Subcutaneous abdominal adipose tissue (tissue), 5 donors: ENCODE data around the gene RALGDS.
A peak's percentile ranks its signal among the peaks of the same experiment; 100 is the strongest.

ENCODE experiments used
- H3K27ac ChIP-seq: one replicate; pipeline ENCODE4 v1.7.0; 2013; ENCODE audit warnings: low read depth, mild to moderate bottlenecking, inconsistent platforms, low read length, moderate library complexity
- H3K27me3 ChIP-seq, 5 donors: one replicate each; pipeline ENCODE4 v1.7.0; 2013; ENCODE audit warnings: low read length in 5 of 5, inconsistent platforms in 1 of 5; ENCODE audit not compliant: control insufficient read depth in 5 of 5, insufficient read depth in 4 of 5
- H3K36me3 ChIP-seq, 5 donors: one replicate each; pipeline ENCODE4 v1.7.0; 2013; ENCODE audit warnings: low read length in 5 of 5; ENCODE audit not compliant: control insufficient read depth in 5 of 5, insufficient read depth in 5 of 5
- H3K4me1 ChIP-seq, 5 donors: one replicate each; pipeline ENCODE4 v1.7.0; 2013; ENCODE audit warnings: low read length in 5 of 5, mild to moderate bottlenecking in 3 of 5, moderate library complexity in 1 of 5; ENCODE audit not compliant: control insufficient read depth in 5 of 5, insufficient read depth in 5 of 5
- H3K4me3 ChIP-seq, 5 donors: one replicate each; pipeline ENCODE4 v1.7.0; 2013; ENCODE audit warnings: low read length in 5 of 5, low read depth in 1 of 5
- H3K9ac ChIP-seq, 5 donors: one replicate each; pipeline ENCODE4 v1.7.0; 2013; ENCODE audit warnings: low read length in 5 of 5, mild to moderate bottlenecking in 4 of 5, moderate library complexity in 3 of 5
- H3K9me3 ChIP-seq, 5 donors: one replicate each; pipeline ENCODE4 v1.7.0; 2013; ENCODE audit warnings: low read length in 5 of 5; ENCODE audit not compliant: control insufficient read depth in 5 of 5
- donor health status: healthy.
- donor health status: healthy.
- donor health status: healthy.
- donor health status: healthy.
- donor health status: healthy.

The RALGDS gene

GRCh38 chr9:133144142-133144903, 23.3 kb upstream of the RALGDS start:
- H3K36me3 ChIP-seq = no peaks in the 10 kb centered on the region
- H3K9ac ChIP-seq = peak overlapping the region in 3 of 5 donors; percentile 36 to 65 (median 56)
- peak overlapping the region; percentile 48 to 68 (median 54) for H3K4me3 ChIP-seq
- no peaks in the 10 kb centered on the region for H3K9me3 ChIP-seq
- no peaks in the 10 kb centered on the region for H3K27me3 ChIP-seq
- peak overlapping the region; percentile 65 for H3K27ac ChIP-seq
- peaks cover 14 to 59% (median 50%) of the 10 kb centered on the region in 5 donors for H3K4me1 ChIP-seq

- H3K27me3 ChIP-seq = no peaks in the 10 kb centered on the region
- peak overlapping the region in 2 of 5 donors; percentile 36 to 56 for H3K9ac ChIP-seq
- no peaks in the 10 kb centered on the region for H3K9me3 ChIP-seq
- no peaks in the 10 kb centered on the region for H3K36me3 ChIP-seq
- peak overlapping the region; percentile 65 for H3K27ac ChIP-seq
- H3K4me3 ChIP-seq = peak overlapping the region in 4 of 5 donors; percentile 48 to 68 (median 58)
- H3K4me1 ChIP-seq = peaks cover 14 to 58% (median 49%) of the 10 kb centered on the region in 5 donors
Measured at GRCh38 chr9:133143639-133144141, 22.6 kb upstream of the RALGDS start.

GRCh38 chr9:133142684-133143622, 21.9 kb upstream of the RALGDS start:
- Histone ChIP-seq H3K4me1 (peaks cover 13 to 55% (median 48%) of the 10 kb centered on the region in 5 donors), H3K9ac (no peak overlapping the region), H3K9me3 (no peaks in the 10 kb centered on the region), H3K27me3 (no peaks in the 10 kb centered on the region), H3K36me3 (no peaks in the 10 kb centered on the region), H3K4me3 (no peak overlapping the region), H3K27ac (peak overlapping the region; percentile 50)

GRCh38 chr9:133141833-133142595, 21.0 kb upstream of the RALGDS start:
- H3K27ac ChIP-seq = peak overlapping the region; percentile 50
- H3K9ac ChIP-seq = peak overlapping the region in 1 of 5 donors; percentile 48
- H3K36me3 ChIP-seq = no peaks in the 10 kb centered on the region
- H3K4me3 ChIP-seq = no peak overlapping the region
- no peaks in the 10 kb centered on the region for H3K9me3 ChIP-seq
- no peaks in the 10 kb centered on the region for H3K27me3 ChIP-seq
- peaks cover 14 to 55% (median 48%) of the 10 kb centered on the region in 5 donors for H3K4me1 ChIP-seq

- Histone ChIP-seq H3K4me3 (no peak overlapping the region), H3K9ac (no peak overlapping the region), H3K36me3 (no peaks in the 10 kb centered on the region), H3K27me3 (no peaks in the 10 kb centered on the region), H3K4me1 (peaks cover 15 to 64% (median 54%) of the 10 kb centered on the region in 5 donors), H3K27ac (no peak overlapping the region), H3K9me3 (no peaks in the 10 kb centered on the region)
Measured at GRCh38 chr9:133140606-133141005, 19.6 kb upstream of the RALGDS start.

- Histone ChIP-seq H3K9me3 (no peaks in the 10 kb centered on the region), H3K27me3 (no peaks in the 10 kb centered on the region), H3K36me3 (no peaks in the 10 kb centered on the region), H3K4me1 (peaks cover 18 to 68% (median 59%) of the 10 kb centered on the region in 5 donors), H3K9ac (no peak overlapping the region), H3K27ac (no peak overlapping the region), H3K4me3 (no peak overlapping the region)
Measured at GRCh38 chr9:133140174-133140505, 19.1 kb upstream of the RALGDS start.

- peaks cover 20 to 68% (median 59%) of the 10 kb centered on the region in 5 donors for H3K4me1 ChIP-seq
- H3K4me3 ChIP-seq = no peak overlapping the region
- H3K27ac ChIP-seq = no peak overlapping the region
- no peaks in the 10 kb centered on the region for H3K27me3 ChIP-seq
- no peaks in the 10 kb centered on the region for H3K9me3 ChIP-seq
- no peaks in the 10 kb centered on the region for H3K36me3 ChIP-seq
- H3K9ac ChIP-seq = no peak overlapping the region
Measured at GRCh38 chr9:133139246-133140173, 18.5 kb upstream of the RALGDS start.

GRCh38 chr9:133137451-133138231, 16.6 kb upstream of the RALGDS start:
- Histone ChIP-seq H3K27ac (peak overlapping the region; percentile 79), H3K36me3 (no peaks in the 10 kb centered on the region), H3K4me3 (no peak overlapping the region)

More at GRCh38 chr9:133137451-133138231, 16.6 kb upstream of the RALGDS start:
- H3K9me3 ChIP-seq = no peaks in the 10 kb centered on the region
- no peaks in the 10 kb centered on the region for H3K27me3 ChIP-seq
- peak overlapping the region in 4 of 5 donors; percentile 51 to 81 (median 58) for H3K9ac ChIP-seq
- peaks cover 27 to 70% (median 63%) of the 10 kb centered on the region in 5 donors for H3K4me1 ChIP-seq
